HG02943 (cell line): ENCODE data around the gene MACROD2.

ENCODE experiments used
- ATAC-seq: cut with Tn5 transposase; IDR thresholded peaks from one replicate; pipeline ENCODE4 v1.9.1; 2021; ENCODE audit warnings: mild to moderate bottlenecking, low read depth, moderate library complexity; ENCODE audit not compliant: unreplicated experiment

Gene MACROD2

GRCh38 chr20:14721926-14722452 lies 726.7 kb downstream of the MACROD2 start:
- ATAC-seq: no peak

GRCh38 chr20:14723614-14724013 lies 728.3 kb downstream of the MACROD2 start:
- no peak for ATAC-seq

- no peak for ATAC-seq
Observed at GRCh38 chr20:14724036-14724435, 728.7 kb downstream of the MACROD2 start.

GRCh38 chr20:14724468-14724867 lies 729.2 kb downstream of the MACROD2 start:
- no peak for ATAC-seq

DNA sequence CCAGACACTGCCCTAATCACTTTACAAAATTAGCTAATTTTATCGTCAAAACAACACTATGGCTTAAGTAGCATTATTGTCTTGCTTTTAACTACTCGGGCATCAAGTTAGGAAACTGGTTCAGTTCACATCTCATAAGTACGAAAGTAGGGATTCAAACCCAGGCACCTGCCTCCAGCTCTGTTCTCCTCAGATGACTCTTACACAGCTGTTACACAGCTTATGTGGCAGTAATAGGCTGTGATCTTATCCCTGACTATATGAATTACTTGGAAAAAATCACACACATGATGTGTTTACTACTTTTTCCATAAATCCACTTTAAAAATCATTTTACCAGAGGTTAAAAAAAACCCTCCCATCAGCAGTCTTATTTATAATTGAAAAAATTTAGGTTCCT lies 731.3 kb downstream of the MACROD2 start:
- ATAC-seq: no peak

- ATAC-seq: no peak
Observed at GRCh38 chr20:14727485-14728150, 732.3 kb downstream of the MACROD2 start.

- no peak for ATAC-seq
Observed at GRCh38 chr20:14729390-14729789, 734.1 kb downstream of the MACROD2 start.

GRCh38 chr20:14732343-14732742 lies 737.0 kb downstream of the MACROD2 start:
- no peak for ATAC-seq

- no peak for ATAC-seq
Observed at GRCh38 chr20:14732996-14733395, 737.7 kb downstream of the MACROD2 start.

DNA sequence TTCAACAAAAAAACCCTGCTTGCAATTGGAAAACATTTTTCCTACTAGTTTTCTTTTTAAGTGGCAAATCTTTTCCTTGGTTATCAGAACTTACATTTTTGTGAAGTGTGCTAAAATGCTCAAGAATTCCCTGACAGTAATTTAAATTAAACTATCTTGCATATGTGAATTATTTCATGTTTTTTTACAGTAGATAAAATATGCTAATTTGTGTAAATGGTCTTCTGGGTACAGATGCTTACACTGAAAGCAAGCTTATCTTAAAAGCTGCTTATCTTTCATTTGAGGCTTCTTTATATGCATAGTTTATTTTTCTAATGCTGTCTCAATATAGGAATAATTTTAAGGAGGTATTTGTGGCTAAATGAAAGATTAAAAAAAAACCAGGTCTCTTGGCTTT lies 745.1 kb downstream of the MACROD2 start:
- ATAC-seq: no peak

DNA sequence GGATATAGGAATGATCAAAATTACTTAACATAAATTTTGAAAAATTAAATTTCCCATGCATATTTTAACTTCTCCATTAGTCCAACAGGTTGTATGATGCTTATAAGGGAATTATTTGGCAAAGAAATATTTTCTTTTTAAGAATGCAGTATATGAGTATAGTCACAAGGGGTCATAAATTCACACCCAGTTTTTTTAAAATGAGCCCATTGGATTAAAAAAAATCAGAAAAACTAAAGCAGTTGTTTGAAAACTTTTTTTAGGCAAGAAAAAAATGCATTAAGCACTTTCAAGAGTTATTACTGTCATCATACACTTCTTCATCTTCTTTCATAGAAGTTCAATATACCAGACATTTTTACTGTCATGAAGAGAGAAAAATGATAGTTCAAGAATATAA lies 746.3 kb downstream of the MACROD2 start:
- no peak for ATAC-seq

GRCh38 chr20:14744723-14745122 lies 749.4 kb downstream of the MACROD2 start:
- ATAC-seq: peak; percentile 57

- no peak for ATAC-seq
Observed at GRCh38 chr20:14745830-14746229, 750.5 kb downstream of the MACROD2 start.

DNA sequence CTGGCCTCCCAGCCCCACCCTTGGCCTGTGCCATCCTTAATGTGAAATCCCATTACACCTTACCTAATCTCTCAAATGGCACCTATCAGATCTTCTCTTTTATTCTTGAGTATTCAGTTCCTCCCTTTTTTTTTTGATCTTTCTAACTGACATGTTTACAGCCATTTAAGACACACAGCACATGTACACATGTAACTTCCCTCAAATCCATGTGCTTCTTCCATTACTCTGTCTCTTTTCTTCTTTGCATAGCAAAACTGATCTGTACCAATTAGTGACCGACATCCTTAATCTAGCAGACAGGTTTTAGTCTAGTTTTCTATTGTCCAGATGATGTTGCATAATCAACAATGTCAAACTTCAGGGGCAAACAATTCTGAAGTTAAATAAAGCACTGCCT lies 755.9 kb downstream of the MACROD2 start:
- no peak for ATAC-seq

GRCh38 chr20:14757728-14758127 lies 762.4 kb downstream of the MACROD2 start:
- ATAC-seq: no peak

- ATAC-seq: no peak
Observed at GRCh38 chr20:14758356-14758755, 763.0 kb downstream of the MACROD2 start.

DNA sequence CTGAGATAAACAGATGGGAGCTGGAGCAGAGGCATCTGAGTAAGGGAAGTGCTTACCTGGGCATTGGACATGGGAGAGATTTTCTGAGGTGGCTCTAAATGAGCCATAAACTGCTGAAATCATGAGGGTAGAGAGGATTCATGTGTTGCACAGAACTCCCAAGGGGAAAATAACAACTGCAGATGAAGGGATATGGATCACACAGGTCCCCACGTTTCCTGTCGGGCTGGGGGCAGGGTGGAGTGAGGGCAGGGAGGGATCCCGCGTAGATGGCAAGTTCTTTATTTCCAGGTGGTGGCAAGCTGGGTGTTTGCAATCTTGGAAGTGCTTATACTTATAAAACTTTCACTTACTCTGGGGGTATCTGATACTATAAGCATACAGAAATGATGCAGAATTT lies 764.7 kb downstream of the MACROD2 start:
- no peak for ATAC-seq

GRCh38 chr20:14761903-14762302 lies 766.6 kb downstream of the MACROD2 start:
- ATAC-seq: no peak

DNA sequence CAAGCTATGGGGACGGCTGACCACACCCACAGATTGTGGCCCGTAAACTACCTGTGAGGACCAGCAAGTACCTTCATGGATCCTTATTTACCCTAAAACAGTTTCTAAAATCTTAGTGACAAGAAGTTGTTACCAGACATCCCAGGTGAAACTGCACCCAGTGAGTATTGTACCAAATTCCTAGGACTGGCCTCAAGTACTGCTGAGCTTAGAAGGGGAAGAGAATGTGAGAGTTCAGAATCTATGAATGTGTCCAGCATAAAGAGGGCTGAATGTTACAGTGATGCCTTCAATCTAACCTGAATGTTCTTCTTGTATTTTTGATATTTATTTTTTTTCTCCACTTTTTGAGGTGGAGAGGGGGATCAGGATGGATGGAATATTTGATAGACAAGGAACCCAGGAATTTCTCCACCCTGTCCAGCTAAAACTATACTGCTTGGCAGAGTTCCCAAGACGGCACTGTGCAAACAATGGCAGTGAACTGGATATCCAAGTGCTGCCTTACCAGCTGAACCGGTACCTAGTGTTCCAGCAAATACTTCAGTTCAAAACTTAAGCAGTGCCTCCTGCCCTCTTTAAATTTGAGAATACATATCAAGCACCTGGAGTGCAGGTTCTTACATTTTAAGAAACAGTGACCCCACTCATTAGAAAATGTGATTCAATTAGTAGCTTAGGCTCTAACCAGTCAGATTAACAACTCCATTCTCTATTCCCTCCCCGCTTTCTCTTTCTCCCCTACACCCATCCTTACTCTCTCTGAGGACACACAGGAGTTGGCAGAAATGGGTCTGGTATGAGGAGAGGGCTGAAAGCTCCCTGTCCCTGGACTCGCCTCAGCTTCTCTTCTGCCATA lies 769.4 kb downstream of the MACROD2 start:
- no peak for ATAC-seq

DNA sequence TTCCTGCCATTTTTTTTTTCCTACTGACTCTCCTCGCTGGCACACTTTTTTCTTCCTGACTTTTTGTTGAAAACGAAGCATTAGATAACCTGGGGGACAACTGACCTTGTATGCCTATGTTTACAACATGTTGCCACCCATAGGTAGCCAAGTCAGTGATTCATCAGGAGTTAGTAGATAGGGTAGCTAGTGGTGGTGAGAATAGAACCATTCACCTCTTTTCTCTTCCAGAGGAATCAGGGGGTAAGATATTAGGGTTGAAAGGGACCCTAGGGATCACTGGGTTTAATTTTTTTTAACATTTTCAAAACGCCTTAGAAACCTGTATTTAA lies 770.0 kb downstream of the MACROD2 start:
- no peak for ATAC-seq

DNA sequence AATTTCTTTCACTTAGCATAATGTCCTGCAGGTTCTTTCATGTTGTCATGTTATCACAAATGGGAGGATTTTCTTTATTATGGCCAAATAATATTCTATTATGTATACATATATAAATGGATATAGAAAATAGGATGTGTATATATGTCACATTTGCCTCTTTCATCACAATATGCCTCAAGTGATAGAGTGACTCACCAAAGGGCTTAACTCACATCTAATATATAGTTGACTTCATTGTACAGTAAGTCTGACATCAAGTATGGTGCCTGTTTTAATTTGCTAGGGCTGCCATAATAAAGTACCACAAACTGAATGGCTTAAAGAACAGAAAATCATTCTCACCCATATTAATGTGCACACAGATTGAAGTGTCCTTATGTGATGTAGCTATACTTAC lies 778.2 kb downstream of the MACROD2 start:
- no peak for ATAC-seq

GRCh38 chr20:14775778-14776177 lies 780.5 kb downstream of the MACROD2 start:
- ATAC-seq: no peak
